Stomach (tissue), 4 donors: Measurements from ENCODE around the gene ATP6V1B1.

Experiments
- POLR2A ChIP-seq, 4 donors: fragments of 450-650 bp; IDR thresholded peaks; one replicate each; pipeline ENCODE4 v1.6.1; 2016; ENCODE audit warnings: antibody characterized with exemption in 4 of 4, control low read depth in 2 of 4, mild to moderate bottlenecking in 1 of 4, moderate library complexity in 1 of 4
- POLR2AphosphoS5 ChIP-seq, 3 donors: sonication (generic); formaldehyde crosslinking; IDR thresholded peaks; one replicate each; pipeline ENCODE4 v1.6.1; 2016; ENCODE audit warnings: antibody characterized with exemption in 3 of 3
- TF ChIP-seq, protein P1 (sequence below), 7 experiments: fragments of 450-650 bp in 4 of 7; fragments of 200-600 bp in 3 of 7; sonication (generic) in 3 of 7; IDR thresholded peaks; one replicate each; pipeline ENCODE4 v1.5.1; 2016 to 2019; ENCODE audit warnings: antibody characterized with exemption in 7 of 7, control low read depth in 2 of 7, mild to moderate bottlenecking in 1 of 7

DNA sequence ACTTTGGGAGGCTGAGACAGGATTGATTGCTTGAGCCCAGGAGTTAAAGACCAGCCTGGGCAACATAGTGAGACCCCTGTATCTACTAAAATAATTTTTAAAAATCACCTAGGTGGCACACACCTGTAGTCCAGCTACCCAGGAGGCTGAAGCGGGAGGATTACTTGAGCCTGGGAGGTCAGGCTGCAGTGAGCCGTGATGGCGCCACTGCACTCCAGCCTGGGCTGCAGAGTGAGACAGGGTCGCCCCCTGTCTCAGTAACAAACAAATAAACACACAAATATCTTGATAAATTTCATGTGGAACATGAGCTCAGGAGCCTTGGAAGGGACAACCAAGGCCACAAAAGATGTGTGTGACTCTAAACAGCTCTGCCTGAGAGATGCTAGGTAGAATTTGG lies 31.0 kb downstream of the ATP6V1B1 start:
- TF ChIP-seq POLR2AphosphoS5 (IDR thresholded peaks at IDR 0.05): no peak
- TF ChIP-seq, protein P1, sequence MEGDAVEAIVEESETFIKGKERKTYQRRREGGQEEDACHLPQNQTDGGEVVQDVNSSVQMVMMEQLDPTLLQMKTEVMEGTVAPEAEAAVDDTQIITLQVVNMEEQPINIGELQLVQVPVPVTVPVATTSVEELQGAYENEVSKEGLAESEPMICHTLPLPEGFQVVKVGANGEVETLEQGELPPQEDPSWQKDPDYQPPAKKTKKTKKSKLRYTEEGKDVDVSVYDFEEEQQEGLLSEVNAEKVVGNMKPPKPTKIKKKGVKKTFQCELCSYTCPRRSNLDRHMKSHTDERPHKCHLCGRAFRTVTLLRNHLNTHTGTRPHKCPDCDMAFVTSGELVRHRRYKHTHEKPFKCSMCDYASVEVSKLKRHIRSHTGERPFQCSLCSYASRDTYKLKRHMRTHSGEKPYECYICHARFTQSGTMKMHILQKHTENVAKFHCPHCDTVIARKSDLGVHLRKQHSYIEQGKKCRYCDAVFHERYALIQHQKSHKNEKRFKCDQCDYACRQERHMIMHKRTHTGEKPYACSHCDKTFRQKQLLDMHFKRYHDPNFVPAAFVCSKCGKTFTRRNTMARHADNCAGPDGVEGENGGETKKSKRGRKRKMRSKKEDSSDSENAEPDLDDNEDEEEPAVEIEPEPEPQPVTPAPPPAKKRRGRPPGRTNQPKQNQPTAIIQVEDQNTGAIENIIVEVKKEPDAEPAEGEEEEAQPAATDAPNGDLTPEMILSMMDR (IDR thresholded peaks at IDR 0.05): no peak
- no peak for TF ChIP-seq POLR2A (IDR thresholded peaks at IDR 0.05)
